Kidney (tissue), 14 donors: ENCODE results near the gene ISOC1. TPM values are rescaled to one million over a fixed set of nuclear protein-coding genes. Genes with fewer than 3 reads are reported as not detected.

ENCODE experiments used
- DNase-seq, 5 donors: peaks; one replicate each; pipeline ENCODE4 v3.0.0-alpha.2; 2013 to 2020
- FAIRE-seq: peaks from 2 replicates; lab custom pipeline; 2012; peaks lifted over from hg19 to GRCh38; lab: Jason Lieb, UNC
- H3K27ac ChIP-seq, 2 donors: one replicate each; pipeline ENCODE4 v1.7.0; 2013; ENCODE audit warnings: low read depth in 2 of 2, low read length in 2 of 2, inconsistent platforms in 1 of 2
- H3K27me3 ChIP-seq: one replicate; pipeline ENCODE4 v1.7.1; 2013; ENCODE audit warnings: low read length, inconsistent platforms; ENCODE audit not compliant: control insufficient read depth, insufficient read depth
- H3K36me3 ChIP-seq, 3 donors: one replicate each; pipeline versions ENCODE4 v1.7.0 to v1.7.1; 2013; ENCODE audit warnings: low read length in 3 of 3, control low read depth in 1 of 3, inconsistent platforms in 1 of 3; ENCODE audit not compliant: insufficient read depth in 3 of 3, control insufficient read depth in 2 of 3
- H3K4me1 ChIP-seq, 3 donors: one replicate each; pipeline versions ENCODE4 v1.7.0 to v1.7.1; 2013; ENCODE audit warnings: low read length in 3 of 3, inconsistent platforms in 1 of 3, low read depth in 1 of 3; ENCODE audit not compliant: control insufficient read depth in 2 of 3, insufficient read depth in 2 of 3
- H3K4me3 ChIP-seq, 3 donors: one replicate each; pipeline versions ENCODE4 v1.7.0 to v1.8.1; 2013; ENCODE audit warnings: low read length in 3 of 3, control low read depth in 1 of 3, inconsistent platforms in 1 of 3
- H3K9ac ChIP-seq, 3 donors: one replicate each; pipeline versions ENCODE4 v1.7.0 to v1.7.1; 2013; ENCODE audit warnings: low read length in 3 of 3, control low read depth in 1 of 3, inconsistent platforms in 1 of 3
- H3K9me3 ChIP-seq, 3 donors: one replicate each; pipeline versions ENCODE4 v1.7.0 to v1.7.1; 2013; ENCODE audit warnings: low read length in 3 of 3, control low read depth in 1 of 3, inconsistent platforms in 1 of 3; ENCODE audit not compliant: control insufficient read depth in 2 of 3, insufficient read depth in 1 of 3
- CTCF ChIP-seq: IDR thresholded peaks from 3 replicates; pipeline ENCODE4 v1.5.1; 2012; ENCODE audit warnings: mild to moderate bottlenecking, moderate library complexity, borderline replicate concordance; ENCODE audit not compliant: insufficient read depth; ENCODE audit errors: extremely low read depth
- intact Hi-C: fragments of 100-400 bp; cut with DNase I; formaldehyde crosslinking; loops from one replicate; pipeline ENCODE4 v1.11.1; 2022
- polyA plus RNA-seq: library from polyadenylated mRNA; stranded (reverse); fragments of 350-450 nt; fragmentation: Illumina TruSeq; extraction: RNeasy Lipid Tissue Mini Kit (QIAGEN cat#74804); gene quantifications from one replicate; pipeline ENCODE4 v1.2.3, GENCODE V29; 2014; ENCODE audit warnings: low read depth, low replicate concordance; ENCODE audit not compliant: insufficient read depth
- total RNA-seq: library from RNA; stranded (reverse); fragmentation: NEBNext Ultra II Directional; extraction: Animal tissue kit (Norgen Biotek cat#: 25700); gene quantifications from one replicate; pipeline ENCODE4 v1.2.1, GENCODE V29; 2021
- donor health status: control.
- donor health status: control.
- donor health status: control.
- donor health status: control.
- donor health status: control.
- donor health status: DM: yes; HTN: yes; CAD: no.
- donor health status: Normal renal cell carcinoma (clear cell type).

The ISOC1 gene
- total and polyA plus RNA-seq, 2 donors from 2014 or later: 12.4 to 29.3 TPM

- intact Hi-C loops: no loop called here
- Histone ChIP-seq H3K36me3 (no peaks in the 10 kb centered on the region), H3K9ac (no peak overlapping the region), H3K27ac (no peak overlapping the region), H3K27me3 (no peaks in the 10 kb centered on the region), H3K9me3 (no peaks in the 10 kb centered on the region), H3K4me1 (no peaks in the 10 kb centered on the region), H3K4me3 (no peak overlapping the region)
- FAIRE-seq: no peak
- TF ChIP-seq CTCF: no peak
- DNase-seq: no peak
Observed at GRCh38 chr5:129141078-129141477, 46.5 kb downstream of the ISOC1 start.

- Histone ChIP-seq H3K4me3 (no peak overlapping the region), H3K9ac (no peak overlapping the region), H3K9me3 (no peaks in the 10 kb centered on the region), H3K4me1 (no peaks in the 10 kb centered on the region), H3K27me3 (no peaks in the 10 kb centered on the region), H3K27ac (no peak overlapping the region), H3K36me3 (no peaks in the 10 kb centered on the region)
- intact Hi-C loops: no loop called here
- TF ChIP-seq CTCF: no peak
- FAIRE-seq (no peak), DNase-seq (no peak)
Observed at GRCh38 chr5:129141696-129142095, 47.1 kb downstream of the ISOC1 start.

GRCh38 chr5:129155876-129156275, 61.3 kb downstream of the ISOC1 start:
- H3K4me1 ChIP-seq: no peaks in the 10 kb centered on the region
- H3K9me3 ChIP-seq: no peaks in the 10 kb centered on the region
- DNase-seq (no peak), FAIRE-seq (no peak)
- intact Hi-C loops: no loop called here
- H3K4me3 ChIP-seq: no peak overlapping the region
- H3K36me3 ChIP-seq: no peaks in the 10 kb centered on the region
- no peak overlapping the region for H3K27ac ChIP-seq
- TF ChIP-seq CTCF: no peak
- H3K27me3 ChIP-seq: no peaks in the 10 kb centered on the region
- H3K9ac ChIP-seq: no peak overlapping the region

- no peaks in the 10 kb centered on the region for H3K4me1 ChIP-seq
- no peak overlapping the region for H3K9ac ChIP-seq
- H3K27ac ChIP-seq: no peak overlapping the region
- H3K4me3 ChIP-seq: no peak overlapping the region
- no peaks in the 10 kb centered on the region for H3K36me3 ChIP-seq
- peaks cover 0 to 7% (median 0%) of the 10 kb centered on the region in 3 donors for H3K9me3 ChIP-seq
- intact Hi-C loops: no loop called here
- H3K27me3 ChIP-seq: no peaks in the 10 kb centered on the region
- DNase-seq (no peak), FAIRE-seq (no peak)
- TF ChIP-seq CTCF: no peak
Observed at GRCh38 chr5:129161830-129162229, 67.3 kb downstream of the ISOC1 start.
